HepG2 (cell line): ENCODE results near the gene PTCRA. TPM values are rescaled to one million over a fixed set of nuclear protein-coding genes. Genes with fewer than 3 reads are reported as not detected.

ENCODE experiments used
- CTCF ChIP-seq: sonication (generic); formaldehyde crosslinking; IDR thresholded peaks from 2 replicates; pipeline ENCODE4 v1.5.0; 2020; ENCODE audit warnings: mild to moderate bottlenecking, missing genetic modification reagents, moderate library complexity
- NKX3-1 ChIP-seq: sonication (generic); formaldehyde crosslinking; IDR thresholded peaks from 2 replicates; pipeline ENCODE4 v1.5.0; 2020; ENCODE audit warnings: missing genetic modification reagents
- NRL ChIP-seq: sonication (generic); formaldehyde crosslinking; IDR thresholded peaks from 2 replicates; pipeline ENCODE4 v1.5.0; 2020; ENCODE audit warnings: missing genetic modification reagents, mild to moderate bottlenecking, moderate library complexity, borderline replicate concordance
- RBM22 ChIP-seq: fragments of 200-400 bp; formaldehyde crosslinking; optimal IDR thresholded peaks from 2 replicates; pipeline ENCODE3; 2017; ENCODE audit warnings: mild to moderate bottlenecking, low read length, moderate library complexity
- ZBTB26 ChIP-seq: IDR thresholded peaks from 2 replicates; pipeline ENCODE4 v1.6.1; 2016; ENCODE audit warnings: missing compliant biosample characterization, missing genetic modification reagents, borderline replicate concordance
- ZNF280D ChIP-seq: sonication (generic); formaldehyde crosslinking; IDR thresholded peaks from 2 replicates; pipeline ENCODE4 v1.5.1; 2020; ENCODE audit warnings: mild to moderate bottlenecking, missing genetic modification reagents
- ZNF331 ChIP-seq: sonication (generic); formaldehyde crosslinking; IDR thresholded peaks from 2 replicates; pipeline ENCODE4 v1.4.0; 2020; ENCODE audit warnings: missing genetic modification reagents
- ZNF407 ChIP-seq: sonication (generic); formaldehyde crosslinking; IDR thresholded peaks from one replicate; pipeline ENCODE4 v1.5.1; 2020; ENCODE audit warnings: mild to moderate bottlenecking, missing genetic modification reagents; ENCODE audit errors: not compliant biosample characterization
- ZNF556 ChIP-seq: sonication (generic); formaldehyde crosslinking; IDR thresholded peaks from 2 replicates; pipeline ENCODE4 v1.4.0; 2020; ENCODE audit warnings: mild to moderate bottlenecking, missing genetic modification reagents, borderline replicate concordance
- ZNF619 ChIP-seq: sonication (generic); formaldehyde crosslinking; IDR thresholded peaks from 2 replicates; pipeline ENCODE4 v1.4.0; 2020; ENCODE audit warnings: mild to moderate bottlenecking, missing genetic modification reagents
- polyA plus RNA-seq, 8 experiments: library from polyadenylated mRNA; depleted of rRNA in 3 of 8; stranded (reverse) in 7 of 8; unstranded in 1 of 8; fragments of >200 nt; fragmentation: Illumina TruSeq in 4 of 8; extraction: Trizol in 4 of 8; gene quantifications; 2 replicates each; pipeline versions ENCODE4 v1.2.1 to v1.2.3, GENCODE V29; 2011 to 2016; ENCODE audit warnings: low read depth in 4 of 8, missing spikeins in 1 of 8, mixed read lengths in 1 of 8; ENCODE audit not compliant: insufficient read depth in 1 of 8
- total RNA-seq, 5 experiments: library from RNA; depleted of rRNA; stranded (reverse); fragments of >200 nt; fragmentation: Illumina TruSeq; extraction: Trizol; gene quantifications; 2 replicates each; pipeline ENCODE4 v1.2.3, GENCODE V29; 2016; ENCODE audit warnings: low read depth in 1 of 5
- TF ChIP-seq, protein P1 (sequence below): sonication (generic); formaldehyde crosslinking; IDR thresholded peaks from 2 replicates; pipeline ENCODE4 v1.5.0; 2020; ENCODE audit warnings: mild to moderate bottlenecking, missing genetic modification reagents, borderline replicate concordance

The PTCRA gene
- total and polyA plus RNA-seq, 2 of the 13 experiments (the other 11 are each of a cell fraction or from before 2014, with no cell fraction given) = not detected

DNA sequence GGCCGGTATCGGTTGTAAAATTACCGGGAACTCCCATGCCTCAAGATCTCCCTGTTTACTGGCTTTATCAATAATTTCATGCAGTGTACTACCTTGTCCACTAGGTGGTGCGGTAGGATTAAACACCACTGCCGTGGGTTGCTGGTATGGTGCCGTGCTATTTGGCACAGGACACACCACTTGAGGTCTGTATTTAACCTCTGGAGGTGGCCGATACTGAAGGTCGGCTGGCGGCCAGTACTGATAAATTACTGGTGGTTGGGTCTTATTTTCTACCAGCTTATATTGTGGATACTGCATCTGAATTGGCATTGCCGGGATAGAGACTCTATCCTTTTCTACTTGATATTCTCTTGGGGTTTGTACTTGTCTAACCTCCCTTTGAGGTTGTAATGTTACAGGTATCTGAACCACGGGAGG is 14.3 kb upstream of the PTCRA start (continued):
- TF ChIP-seq, protein P1, sequence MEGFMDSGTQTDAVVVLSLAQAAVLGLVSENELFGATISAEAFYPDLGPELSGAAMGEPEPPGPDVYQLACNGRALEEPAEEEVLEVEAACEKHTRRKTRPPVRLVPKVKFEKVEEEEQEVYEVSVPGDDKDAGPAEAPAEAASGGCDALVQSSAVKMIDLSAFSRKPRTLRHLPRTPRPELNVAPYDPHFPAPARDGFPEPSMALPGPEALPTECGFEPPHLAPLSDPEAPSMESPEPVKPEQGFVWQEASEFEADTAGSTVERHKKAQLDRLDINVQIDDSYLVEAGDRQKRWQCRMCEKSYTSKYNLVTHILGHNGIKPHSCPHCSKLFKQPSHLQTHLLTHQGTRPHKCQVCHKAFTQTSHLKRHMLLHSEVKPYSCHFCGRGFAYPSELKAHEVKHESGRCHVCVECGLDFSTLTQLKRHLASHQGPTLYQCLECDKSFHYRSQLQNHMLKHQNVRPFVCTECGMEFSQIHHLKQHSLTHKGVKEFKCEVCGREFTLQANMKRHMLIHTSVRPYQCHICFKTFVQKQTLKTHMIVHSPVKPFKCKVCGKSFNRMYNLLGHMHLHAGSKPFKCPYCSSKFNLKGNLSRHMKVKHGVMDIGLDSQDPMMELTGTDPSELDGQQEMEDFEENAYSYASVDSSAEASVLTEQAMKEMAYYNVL (CRISPR knock-in tag) = peak; percentile 42; the same call in 1 of the 2 replicates
- TF ChIP-seq ZNF280D (0 out of 2 replicates have a peak, but pooled peaks have one; percentile 56), NKX3-1 (CRISPR knock-in tag) (no peak), NRL (CRISPR knock-in tag) (no peak), ZNF619 (CRISPR knock-in tag) (0 out of 2 replicates have a peak, but pooled peaks have one; percentile 57), ZNF407 (CRISPR knock-in tag) (no peak), ZNF331 (CRISPR knock-in tag) (peak; percentile 71; the same call in 1 of the 2 replicates), ZBTB26 (peak; percentile 50; the same call in 1 of the 2 replicates), CTCF (CRISPR knock-in tag) (peak; percentile 98), ZNF556 (CRISPR knock-in tag) (no peak), RBM22 (no peak)
